HG02970 (cell line): ENCODE data around the gene HPCAL1.

Experiments used
- ATAC-seq: cut with Tn5 transposase; IDR thresholded peaks from one replicate; pipeline ENCODE4 v1.9.1; 2021; ENCODE audit warnings: mild to moderate bottlenecking, moderate library complexity, moderate number of reproducible peaks; ENCODE audit not compliant: unreplicated experiment, low FRiP score

HPCAL1 gene

GRCh38 chr2:10365412-10365811 lies 62.7 kb downstream of the HPCAL1 start:
- no peak for ATAC-seq

- no peak for ATAC-seq
These were observed 64.0 kb downstream of the HPCAL1 start for GRCh38 chr2:10366601-10367270.

GRCh38 chr2:10367472-10368439 lies 65.1 kb downstream of the HPCAL1 start:
- ATAC-seq, result no peak

GRCh38 chr2:10368491-10369231 lies 66.0 kb downstream of the HPCAL1 start:
- ATAC-seq, result no peak

GRCh38 chr2:10369269-10370255 lies 66.9 kb downstream of the HPCAL1 start:
- no peak for ATAC-seq

- ATAC-seq, result no peak
These were observed 67.7 kb downstream of the HPCAL1 start for GRCh38 chr2:10370390-10370789.

GRCh38 chr2:10370895-10371294 lies 68.2 kb downstream of the HPCAL1 start:
- no peak for ATAC-seq

GRCh38 chr2:10371441-10372196 lies 68.9 kb downstream of the HPCAL1 start:
- no peak for ATAC-seq

GRCh38 chr2:10372203-10372861 lies 69.6 kb downstream of the HPCAL1 start:
- ATAC-seq, result no peak

GRCh38 chr2:10372862-10373240 lies 70.1 kb downstream of the HPCAL1 start:
- no peak for ATAC-seq

GRCh38 chr2:10373931-10374330 lies 71.2 kb downstream of the HPCAL1 start:
- ATAC-seq, result no peak

- no peak for ATAC-seq
These were observed 71.7 kb downstream of the HPCAL1 start for GRCh38 chr2:10374362-10374943.

- ATAC-seq, result no peak
These were observed 73.0 kb downstream of the HPCAL1 start for GRCh38 chr2:10375570-10376281.

- no peak for ATAC-seq
These were observed 74.5 kb downstream of the HPCAL1 start for GRCh38 chr2:10377052-10377746.

- ATAC-seq, result no peak
These were observed 75.0 kb downstream of the HPCAL1 start for GRCh38 chr2:10377747-10378085.

GRCh38 chr2:10378189-10378588 lies 75.5 kb downstream of the HPCAL1 start:
- peak; percentile 60 for ATAC-seq
